OCI-M1 (cell line): ENCODE measurements around the gene AGPS.
"Not testable (repeated sequence)": the region's sequence is repeated elsewhere in the genome, so short reads cannot be mapped to it uniquely, and the experiment has no call there.

Source experiments
- DNase-seq: peaks from one replicate; lab custom pipeline; 2025; lab: John Stamatoyannopoulos, UW

The AGPS gene

DNA sequence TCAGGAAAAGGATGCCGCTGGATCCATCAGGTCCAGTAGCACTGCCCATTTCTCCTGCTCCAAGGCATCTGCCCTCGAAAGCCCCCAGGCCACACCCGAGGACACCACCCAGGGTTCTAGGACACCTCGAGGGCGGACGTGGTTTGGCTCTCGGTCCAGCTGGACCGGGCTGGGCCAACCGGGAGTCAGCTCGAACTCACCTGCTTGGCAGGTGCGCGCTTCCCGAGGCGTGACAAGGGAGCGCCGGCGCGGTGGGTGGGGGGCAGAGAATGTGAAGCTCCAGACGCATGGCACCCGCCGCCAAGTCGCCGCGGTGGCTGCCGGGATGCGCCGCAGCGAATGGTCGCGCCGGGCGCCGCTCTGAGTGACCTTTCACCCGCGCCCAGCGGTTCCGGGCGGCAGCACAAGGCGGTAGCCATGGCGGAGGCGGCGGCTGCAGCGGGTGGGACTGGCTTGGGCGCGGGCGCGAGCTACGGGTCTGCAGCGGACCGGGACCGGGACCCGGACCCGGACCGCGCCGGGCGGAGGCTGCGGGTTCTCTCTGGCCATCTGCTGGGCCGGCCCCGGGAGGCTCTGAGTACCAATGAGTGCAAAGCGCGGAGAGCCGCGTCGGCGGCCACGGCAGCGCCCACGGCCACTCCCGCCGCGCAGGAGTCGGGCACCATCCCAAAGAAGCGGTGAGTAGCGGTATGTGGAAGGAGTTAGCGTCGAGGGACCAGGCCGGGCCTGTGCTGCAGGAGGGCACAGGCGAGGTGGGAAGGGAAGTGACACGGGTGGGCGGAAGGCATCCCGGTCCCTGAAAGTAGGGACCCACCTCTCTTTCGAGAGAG is at the start of gene AGPS:
AGPS (plus strand) TSS at position 401 of the 830 bp plus-strand sequence; CDS start at position 418, 17 bp downstream.
- peak; percentile 86 for DNase-seq

- DNase-seq: no peak
Observed at GRCh38 chr2:177343773-177344172, 48.8 kb upstream of the AGPS start.

GRCh38 chr2:177344316-177344715 is 48.3 kb upstream of the AGPS start:
- DNase-seq: no peak

DNA sequence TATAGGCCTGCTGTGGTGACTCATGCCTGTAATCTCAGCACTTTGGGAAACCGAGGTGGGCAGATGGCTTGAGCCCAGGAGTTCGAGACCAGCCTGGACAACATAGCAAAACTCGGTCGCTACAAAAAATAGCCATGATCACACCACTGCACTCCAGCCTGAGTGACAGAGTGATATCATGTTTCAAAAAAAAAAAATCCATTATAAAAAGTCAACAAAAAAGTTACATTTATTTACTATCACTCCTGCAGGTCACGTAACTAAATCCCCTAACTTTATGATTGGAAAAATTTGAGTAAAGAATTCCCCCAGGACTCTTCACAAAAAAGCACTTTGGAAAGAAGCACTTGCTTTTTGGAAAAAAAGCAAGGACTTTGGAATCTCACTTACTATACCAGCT is 46.4 kb upstream of the AGPS start:
- DNase-seq: no peak

DNA sequence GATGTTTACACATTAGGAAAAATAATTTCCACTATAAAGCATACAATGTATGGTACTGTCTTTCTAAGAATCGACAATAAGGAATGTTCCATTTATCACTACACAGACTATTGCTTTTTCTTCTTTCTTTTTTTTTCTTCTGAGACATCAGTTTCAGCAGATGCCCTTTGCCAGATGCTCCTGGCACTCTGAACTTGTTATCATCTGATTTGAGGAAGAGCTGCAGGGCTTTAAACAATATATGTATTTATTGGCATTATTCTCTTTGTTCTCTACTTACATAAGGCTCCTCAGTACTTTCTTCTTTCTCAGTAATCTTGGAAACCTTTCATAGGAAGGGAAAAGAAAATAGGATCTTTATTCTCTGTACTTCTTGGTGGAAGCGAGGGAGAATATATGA is 45.0 kb upstream of the AGPS start:
- DNase-seq: no peak

DNA sequence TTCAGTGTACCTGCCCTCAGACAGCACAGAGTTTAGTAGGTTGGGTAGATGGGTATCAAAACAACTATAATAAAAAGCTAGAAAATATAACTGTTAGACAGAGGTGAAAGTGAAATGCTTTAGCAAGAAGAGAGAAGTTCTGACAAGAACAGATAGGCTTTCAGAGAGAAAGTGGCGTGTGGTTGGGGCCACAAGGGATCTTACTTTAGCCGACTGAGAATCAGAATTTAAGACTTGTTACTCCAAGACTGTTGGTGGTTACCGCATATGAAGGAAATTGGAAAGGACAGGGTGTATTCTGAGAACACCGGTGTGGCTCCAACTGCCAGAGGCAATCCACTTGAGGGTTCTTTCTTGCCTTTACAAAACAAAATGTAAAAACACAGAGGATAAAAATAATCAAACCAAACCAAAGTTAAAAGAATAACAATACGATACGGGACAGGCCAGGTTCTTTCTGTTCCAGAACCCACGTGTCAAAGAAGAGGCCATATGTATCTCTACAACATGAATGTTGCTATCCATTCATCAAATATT is 44.4 kb upstream of the AGPS start:
- DNase-seq: peak; percentile 51

GRCh38 chr2:177348733-177349693 is 43.6 kb upstream of the AGPS start:
- no peak for DNase-seq

DNA sequence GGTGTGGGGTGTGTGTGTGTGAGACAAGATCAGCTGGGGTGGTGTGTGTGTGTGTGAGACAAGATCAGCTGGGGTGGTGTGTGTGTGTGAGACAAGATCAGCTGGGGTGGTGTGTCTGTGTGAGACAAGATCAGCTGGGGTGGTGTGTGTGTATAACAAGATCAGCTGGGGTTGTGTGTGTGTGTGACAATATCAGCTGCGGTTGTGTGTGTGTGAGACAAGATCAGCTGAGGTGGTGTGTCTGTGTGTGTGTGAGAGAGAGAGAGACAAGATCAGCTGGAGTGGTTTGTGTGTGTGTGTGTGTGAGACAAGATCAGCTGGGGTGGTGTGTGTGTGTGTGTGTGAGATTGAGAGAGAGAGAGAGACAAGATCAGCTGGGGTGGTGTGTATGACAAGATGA is 41.9 kb upstream of the AGPS start:
- not testable (repeated sequence) for DNase-seq

- DNase-seq: not testable (repeated sequence)
Observed at GRCh38 chr2:177351121-177351520, 41.5 kb upstream of the AGPS start.

GRCh38 chr2:177352441-177353186 is 40.0 kb upstream of the AGPS start:
- peak; percentile 65 for DNase-seq

DNA sequence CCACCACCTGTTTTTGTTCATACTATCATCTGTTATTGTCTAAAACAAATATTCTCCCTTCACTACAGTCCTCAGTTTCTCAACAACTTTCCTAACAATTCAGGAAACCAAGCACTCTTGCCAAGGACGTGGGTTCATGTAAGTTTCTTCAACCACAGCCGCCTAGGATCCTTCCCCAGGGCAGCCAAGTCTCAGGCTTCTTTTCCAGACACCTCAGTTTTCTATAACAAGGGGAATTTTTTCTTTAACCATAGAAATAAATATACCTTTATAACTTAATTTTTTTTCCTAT is 39.4 kb upstream of the AGPS start:
- no peak for DNase-seq

DNA sequence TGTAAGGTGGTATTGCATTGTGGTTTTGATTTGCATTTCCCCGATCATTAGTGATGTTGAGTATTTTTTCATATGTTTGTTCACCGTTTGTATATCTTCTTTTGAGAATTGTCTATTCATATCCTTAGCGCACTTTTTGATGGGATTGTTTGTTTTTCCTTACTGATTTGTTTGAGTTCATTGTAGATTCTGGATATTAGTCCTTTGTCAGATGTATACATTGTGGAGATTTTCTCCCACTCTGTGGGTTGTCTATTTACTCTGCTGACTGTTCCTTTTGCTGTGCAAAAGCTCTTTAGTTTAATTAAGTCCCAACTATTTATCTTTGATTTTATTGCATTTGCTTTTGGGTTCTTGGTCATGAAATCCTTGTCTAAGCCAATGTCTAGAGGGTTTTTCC is 38.0 kb upstream of the AGPS start:
- DNase-seq: not testable (repeated sequence)

DNA sequence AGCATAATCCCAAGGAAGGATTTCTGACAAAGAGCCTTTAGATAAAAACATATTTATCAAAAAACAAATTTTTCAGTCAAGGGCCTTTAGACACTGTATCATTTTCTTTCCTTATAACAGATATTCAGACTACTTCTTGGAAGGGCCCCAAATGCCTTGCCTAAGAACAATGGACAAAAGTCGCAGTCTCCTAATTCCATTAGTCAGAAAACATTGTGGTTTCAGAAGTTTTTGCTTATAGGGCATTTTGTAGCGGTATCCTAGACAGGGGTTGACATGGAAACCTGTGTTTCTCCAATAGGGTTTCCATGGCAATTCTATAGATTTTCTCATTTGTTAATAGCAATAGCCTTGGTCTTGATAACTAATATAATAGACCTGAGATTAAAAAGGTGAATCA is 36.7 kb upstream of the AGPS start:
- DNase-seq: no peak

DNA sequence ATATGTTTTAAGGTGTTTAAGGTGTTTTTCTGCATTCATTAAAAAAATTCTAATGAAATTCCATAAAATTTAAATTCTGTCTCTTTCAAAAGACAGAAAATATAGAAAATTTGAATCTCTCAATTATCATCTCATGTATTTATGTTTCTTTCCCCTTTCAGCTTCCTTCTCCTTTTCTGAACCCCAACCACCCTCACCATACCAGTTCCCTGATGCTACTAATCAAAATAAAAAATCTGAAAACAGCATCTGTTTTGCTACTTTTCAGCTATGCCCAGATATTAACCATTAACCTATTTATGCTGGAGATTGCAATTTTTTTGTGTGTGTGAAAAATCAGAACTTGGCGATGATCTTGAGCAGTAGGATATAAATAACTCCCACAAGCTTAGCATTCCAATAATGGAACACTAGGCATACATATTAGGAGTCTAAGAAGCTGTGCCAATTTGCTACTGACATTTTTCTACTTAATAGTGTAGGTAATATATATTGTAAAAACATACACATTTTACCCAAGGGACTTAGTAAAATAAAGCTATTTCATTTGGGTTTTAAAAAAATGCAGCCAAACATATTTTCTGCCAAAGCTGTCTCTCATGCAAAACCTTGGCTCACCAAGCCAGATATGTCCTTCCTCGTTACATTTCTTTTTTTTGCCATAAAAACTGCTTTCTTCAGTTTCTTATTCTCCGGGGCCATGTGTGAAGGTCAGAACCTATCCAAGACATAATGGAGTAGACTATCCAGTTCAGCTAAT is 32.6 kb upstream of the AGPS start:
- no peak for DNase-seq

DNA sequence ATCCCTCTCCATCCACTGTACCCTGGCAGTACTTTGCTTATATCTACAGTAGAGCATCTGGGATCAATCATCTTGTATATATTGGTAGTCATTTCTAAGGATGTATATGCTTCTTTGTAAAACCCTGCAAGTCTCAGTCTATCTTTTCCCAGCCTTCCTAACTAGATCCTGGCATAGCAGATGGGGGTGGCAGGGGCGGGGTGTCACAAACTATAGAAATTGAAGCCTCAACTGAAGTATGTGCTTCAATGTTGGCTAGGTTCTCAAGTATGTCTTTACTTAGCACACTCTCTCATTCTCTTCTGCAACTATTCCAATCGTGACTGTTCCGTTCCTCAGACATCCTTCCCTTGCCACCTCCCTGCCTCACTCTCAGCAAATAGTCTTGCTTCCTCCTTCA is 30.1 kb upstream of the AGPS start:
- no peak for DNase-seq

GRCh38 chr2:177363332-177363731 is 29.2 kb upstream of the AGPS start:
- DNase-seq: no peak

- not testable (repeated sequence) for DNase-seq
Observed at GRCh38 chr2:177365764-177366163, 26.8 kb upstream of the AGPS start.

GRCh38 chr2:177368023-177368422 is 24.6 kb upstream of the AGPS start:
- DNase-seq: not testable (repeated sequence)

DNA sequence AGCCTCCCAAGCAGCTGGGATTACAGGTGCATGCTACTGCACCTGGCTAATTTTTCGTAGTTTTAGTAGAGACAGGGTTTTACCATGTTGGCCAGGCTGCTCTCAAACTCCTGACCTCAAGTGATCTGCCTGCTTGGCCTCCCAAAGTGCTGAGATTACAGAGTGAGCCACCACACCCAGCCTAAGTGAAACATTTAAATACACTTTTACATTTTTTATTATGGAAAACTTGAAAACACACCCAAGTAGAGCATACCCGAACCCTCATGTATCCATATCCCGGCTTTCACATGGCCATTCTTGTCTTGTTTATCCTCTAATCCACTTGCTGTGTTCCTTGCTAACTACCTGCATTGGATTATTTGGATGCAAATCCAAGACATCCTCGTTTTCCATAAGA is 13.2 kb upstream of the AGPS start:
- DNase-seq: no peak

DNA sequence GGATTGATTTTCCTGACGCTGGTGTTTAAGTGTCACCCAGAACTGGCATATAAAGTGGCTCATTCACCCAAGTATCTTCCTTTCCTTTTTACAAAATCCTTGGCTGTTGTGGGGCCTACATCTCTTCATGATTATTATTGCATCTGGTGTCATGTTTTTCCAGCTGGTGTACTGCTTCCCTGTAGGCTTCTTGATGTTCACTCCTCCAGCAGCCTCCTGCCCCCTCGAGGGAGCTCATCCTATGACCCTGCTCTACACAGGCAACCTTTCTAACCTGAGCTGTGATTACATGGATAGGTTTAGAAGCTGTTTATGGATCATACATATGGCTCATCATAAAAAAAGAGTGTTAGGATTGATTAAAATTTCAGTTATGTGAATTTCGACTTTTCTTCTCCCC is 12.4 kb upstream of the AGPS start:
- no peak for DNase-seq

GRCh38 chr2:177383935-177384334 is 8.6 kb upstream of the AGPS start:
- no peak for DNase-seq
